Uterus (tissue), 4 donors: Measurements from ENCODE around the gene QDPR. TPM values are rescaled to one million over a fixed set of nuclear protein-coding genes. Genes with fewer than 3 reads are reported as not detected.

Experiments used
- DNase-seq, 2 donors: peaks; one replicate each; pipeline ENCODE4 v3.0.0-alpha.2; 2019 to 2020
- H3K27ac ChIP-seq, 2 donors: fragments of 200-600 bp; sonication (generic); 1 replicate in 1 of 2; 2 replicates in 1 of 2; pipeline ENCODE4 v1.5.1; 2016 to 2018
- H3K27me3 ChIP-seq, 2 donors: fragments of 200-600 bp; sonication (generic); one replicate each; pipeline ENCODE4 v1.5.1; 2018 to 2019; ENCODE audit warnings: control low read depth in 1 of 2
- H3K36me3 ChIP-seq, 2 donors: fragments of 200-600 bp; sonication (generic); one replicate each; pipeline ENCODE4 v1.5.1; 2019; ENCODE audit warnings: control low read depth in 1 of 2
- H3K4me1 ChIP-seq, 2 donors: fragments of 200-600 bp; sonication (generic); one replicate each; pipeline ENCODE4 v1.5.1; 2018 to 2019; ENCODE audit warnings: control low read depth in 1 of 2
- H3K4me3 ChIP-seq, 2 donors: fragments of 200-600 bp; sonication (generic); 1 replicate in 1 of 2; 2 replicates in 1 of 2; pipeline ENCODE4 v1.5.1; 2018 to 2019; ENCODE audit warnings: mild to moderate bottlenecking in 1 of 2
- H3K9me3 ChIP-seq, 2 donors: fragments of 200-600 bp; sonication (generic); one replicate each; pipeline ENCODE4 v1.5.1; 2019; ENCODE audit warnings: control low read depth in 1 of 2
- CTCF ChIP-seq, 4 experiments: fragments of 200-600 bp in 2 of 4; fragments of 450-650 bp in 2 of 4; sonication (generic) in 2 of 4; IDR thresholded peaks; one replicate each; pipeline ENCODE4 v1.5.1; 2016 to 2019; ENCODE audit warnings: antibody characterized with exemption in 4 of 4, mild to moderate bottlenecking in 2 of 4, moderate library complexity in 1 of 4
- POLR2A ChIP-seq, 2 donors: fragments of 450-650 bp; IDR thresholded peaks; one replicate each; pipeline ENCODE4 v1.6.1; 2016; ENCODE audit warnings: antibody characterized with exemption in 2 of 2, mild to moderate bottlenecking in 1 of 2, moderate library complexity in 1 of 2
- intact Hi-C: fragments of 100-400 bp; cut with DNase I; formaldehyde crosslinking; loops from one replicate; pipeline ENCODE4 v1.15.1; 2023; ENCODE audit warnings: low total_unique reads
- total RNA-seq, 4 donors: library from RNA; depleted of rRNA in 3 of 4; stranded (reverse); fragments of >200 nt in 3 of 4; gene quantifications; one replicate each; pipeline versions ENCODE4 v1.1.0 to v1.2.4, GENCODE V29; 2014 to 2023
- donor health status: DM: yes; HTN: yes; CAD: no.

QDPR gene
- total RNA-seq, 4 donors from 2014 or later: 2.3 to 48.5 (median 16.5) TPM

GRCh38 chr4:17480210-17480927 lies 31.5 kb downstream of the QDPR start:
- no peaks in the 10 kb centered on the region for H3K36me3 ChIP-seq
- no peak for DNase-seq

GRCh38 chr4:17477774-17478472 lies 34.0 kb downstream of the QDPR start:
- TF ChIP-seq CTCF (IDR thresholded peaks at IDR 0.05): no peak
- no peak for TF ChIP-seq POLR2A (IDR thresholded peaks at IDR 0.05)
- Histone ChIP-seq H3K36me3 (no peaks in the 10 kb centered on the region), H3K27ac (no peak overlapping the region), H3K9me3 (no peaks in the 10 kb centered on the region), H3K4me1 (no peaks in the 10 kb centered on the region), H3K27me3 (no peaks in the 10 kb centered on the region), H3K4me3 (no peak overlapping the region)
- no peak for DNase-seq
- intact Hi-C loops: no loop called here

More at GRCh38 chr4:17480210-17480927, 31.5 kb downstream of the QDPR start:
- Histone ChIP-seq H3K4me3 (no peak overlapping the region), H3K27ac (no peak overlapping the region), H3K27me3 (no peaks in the 10 kb centered on the region), H3K9me3 (no peaks in the 10 kb centered on the region), H3K4me1 (no peaks in the 10 kb centered on the region)
- TF ChIP-seq CTCF (IDR thresholded peaks at IDR 0.05) (no peak), POLR2A (IDR thresholded peaks at IDR 0.05) (no peak)
- intact Hi-C loops: no loop called here

DNA sequence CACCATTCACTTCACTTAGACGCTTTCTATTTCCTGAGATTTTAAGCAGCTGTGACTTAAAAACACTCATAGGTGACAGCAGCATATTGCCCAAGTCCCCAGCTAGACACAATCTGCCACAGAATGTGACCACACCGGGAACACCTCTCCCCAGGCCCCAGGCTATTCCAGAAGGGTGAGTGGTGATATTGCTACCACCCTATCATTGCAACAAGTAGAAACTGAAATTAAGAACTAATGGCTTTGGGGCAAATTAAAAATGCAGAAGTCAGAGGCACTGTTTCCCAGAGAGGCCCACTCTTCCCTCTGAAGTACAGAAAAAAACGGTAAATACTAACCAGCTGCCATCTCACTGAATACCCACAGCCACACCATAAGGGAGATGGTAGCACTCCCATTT lies 35.0 kb downstream of the QDPR start:
- H3K27me3 ChIP-seq: no peaks in the 10 kb centered on the region
- H3K27ac ChIP-seq: no peak overlapping the region
- no peak overlapping the region for H3K4me3 ChIP-seq
- no peaks in the 10 kb centered on the region for H3K4me1 ChIP-seq
- intact Hi-C loops: no loop called here
- H3K36me3 ChIP-seq: no peaks in the 10 kb centered on the region
- DNase-seq: no peak
- no peak for TF ChIP-seq CTCF (IDR thresholded peaks at IDR 0.05)
- no peak for TF ChIP-seq POLR2A (IDR thresholded peaks at IDR 0.05)
- H3K9me3 ChIP-seq: no peaks in the 10 kb centered on the region

DNA sequence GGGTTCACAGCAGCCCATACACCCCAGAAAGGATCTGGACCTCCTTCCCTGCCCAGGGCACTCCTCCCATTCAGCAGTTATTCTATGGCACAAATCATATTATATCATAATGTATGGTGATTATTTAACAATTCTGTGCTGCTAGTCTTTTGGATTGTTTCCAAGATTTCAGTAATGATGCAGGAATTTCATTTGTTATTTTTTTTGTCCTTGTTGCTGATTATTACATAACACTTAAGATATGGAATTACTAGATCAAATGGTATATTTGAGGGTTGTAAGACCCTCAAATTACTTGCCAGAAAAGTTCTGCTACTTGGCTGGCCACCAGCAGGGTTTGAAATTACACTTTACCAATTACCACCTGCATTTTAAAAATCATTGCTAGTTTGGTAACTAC lies 36.4 kb downstream of the QDPR start:
- TF ChIP-seq CTCF (IDR thresholded peaks at IDR 0.05): no peak
- no peak for TF ChIP-seq POLR2A (IDR thresholded peaks at IDR 0.05)
- DNase-seq: no peak
- no peaks in the 10 kb centered on the region for H3K4me1 ChIP-seq
- no peak overlapping the region for H3K4me3 ChIP-seq
- no peak overlapping the region for H3K27ac ChIP-seq
- no peaks in the 10 kb centered on the region for H3K9me3 ChIP-seq
- no peaks in the 10 kb centered on the region for H3K36me3 ChIP-seq
- H3K27me3 ChIP-seq: no peaks in the 10 kb centered on the region
- intact Hi-C loops: no loop called here
